ACC112 (cell line): ENCODE data around the gene KY.

Experiments
- H2AFZ ChIP-seq: fragments of 200-600 bp; sonication (generic); one replicate; pipeline ENCODE4 v1.6.0; 2017; ENCODE audit warnings: antibody characterized with exemption, low read length; ENCODE audit not compliant: unreplicated experiment
- H3K27ac ChIP-seq: fragments of 200-600 bp; sonication (generic); 2 replicates; pipeline ENCODE4 v1.5.1; 2014; ENCODE audit warnings: low read depth, mild to moderate bottlenecking, antibody characterized with exemption, low read length, moderate library complexity
- H3K27me3 ChIP-seq: fragments of 200-600 bp; sonication (generic); 2 replicates; pipeline ENCODE4 v1.6.1; 2014; ENCODE audit warnings: mild to moderate bottlenecking, antibody characterized with exemption, low read length, moderate library complexity, mixed read lengths; ENCODE audit not compliant: insufficient read depth
- H3K36me3 ChIP-seq: fragments of 200-600 bp; sonication (generic); 2 replicates; pipeline ENCODE4 v1.6.1; 2016; ENCODE audit warnings: mild to moderate bottlenecking, antibody characterized with exemption, low read length, moderate library complexity, mixed read lengths; ENCODE audit not compliant: insufficient read depth
- H3K4me1 ChIP-seq: fragments of 200-600 bp; sonication (generic); one replicate; pipeline ENCODE4 v1.6.1; 2016; ENCODE audit warnings: low read length, mixed read lengths; ENCODE audit not compliant: insufficient read depth, unreplicated experiment, control insufficient read depth
- H3K4me3 ChIP-seq: fragments of 200-600 bp; sonication (generic); 2 replicates; pipeline ENCODE4 v1.5.1; 2014; ENCODE audit warnings: mild to moderate bottlenecking, low read depth, low read length
- H3K79me2 ChIP-seq: fragments of 200-600 bp; sonication (generic); one replicate; pipeline ENCODE4 v1.6.0; 2016; ENCODE audit warnings: low read length; ENCODE audit not compliant: control insufficient read depth, unreplicated experiment, insufficient read depth

Gene KY

DNA sequence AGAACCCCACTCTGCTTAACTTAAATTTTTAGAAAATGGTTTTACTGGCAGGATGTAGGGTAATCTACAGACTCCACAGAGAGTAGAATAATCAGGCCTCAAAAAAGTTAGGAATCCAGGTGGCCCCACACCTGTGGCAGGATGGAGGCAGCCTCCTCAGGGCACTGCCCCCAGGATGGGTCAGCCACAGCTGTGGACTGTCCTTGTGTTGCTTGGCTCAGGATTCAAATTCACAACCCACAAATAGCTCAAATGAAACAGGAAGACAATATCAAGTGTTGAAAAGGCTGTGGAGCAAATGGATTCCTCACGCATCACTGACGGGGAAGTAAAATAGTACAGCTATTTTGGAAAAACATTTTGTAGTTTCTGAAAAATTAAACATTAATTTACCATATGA lies 36.8 kb upstream of the KY start:
- Histone ChIP-seq H3K36me3 (no peaks in the 10 kb centered on the region), H2AFZ (no peak overlapping the region), H3K4me3 (no peak overlapping the region), H3K79me2 (no peaks in the 10 kb centered on the region), H3K27ac (no peak overlapping the region), H3K4me1 (peaks cover 23% of the 10 kb centered on the region), H3K27me3 (no peaks in the 10 kb centered on the region)

GRCh38 chr3:134685929-134686802 lies 35.3 kb upstream of the KY start:
- no peaks in the 10 kb centered on the region for H3K79me2 ChIP-seq
- peak overlapping the region; percentile 53 for H3K27ac ChIP-seq
- no peaks in the 10 kb centered on the region for H3K36me3 ChIP-seq
- no peaks in the 10 kb centered on the region for H3K27me3 ChIP-seq
- peak overlapping the region; percentile 29; the same call in 1 of the 2 replicates for H3K4me3 ChIP-seq
- H2AFZ ChIP-seq = peak overlapping the region; percentile 8
- H3K4me1 ChIP-seq = peaks cover 26% of the 10 kb centered on the region

- H3K27me3 ChIP-seq = no peaks in the 10 kb centered on the region
- H3K36me3 ChIP-seq = no peaks in the 10 kb centered on the region
- no peaks in the 10 kb centered on the region for H3K79me2 ChIP-seq
- H2AFZ ChIP-seq = no peak overlapping the region
- H3K27ac ChIP-seq = no peak overlapping the region
- H3K4me3 ChIP-seq = no peak overlapping the region
- peaks cover 23% of the 10 kb centered on the region for H3K4me1 ChIP-seq
These were observed 31.5 kb upstream of the KY start for GRCh38 chr3:134682196-134682880.

GRCh38 chr3:134681522-134681900 lies 30.7 kb upstream of the KY start:
- Histone ChIP-seq H3K4me3 (no peak overlapping the region), H3K27ac (no peak overlapping the region), H3K79me2 (no peaks in the 10 kb centered on the region), H3K27me3 (no peaks in the 10 kb centered on the region), H3K4me1 (peaks cover 15% of the 10 kb centered on the region), H3K36me3 (no peaks in the 10 kb centered on the region), H2AFZ (no peak overlapping the region)

- Histone ChIP-seq H3K27me3 (no peaks in the 10 kb centered on the region), H3K4me3 (no peak overlapping the region), H3K79me2 (no peaks in the 10 kb centered on the region), H2AFZ (no peak overlapping the region), H3K36me3 (no peaks in the 10 kb centered on the region), H3K4me1 (peaks cover 10% of the 10 kb centered on the region), H3K27ac (no peak overlapping the region)
These were observed 30.1 kb upstream of the KY start for GRCh38 chr3:134680796-134681521.

DNA sequence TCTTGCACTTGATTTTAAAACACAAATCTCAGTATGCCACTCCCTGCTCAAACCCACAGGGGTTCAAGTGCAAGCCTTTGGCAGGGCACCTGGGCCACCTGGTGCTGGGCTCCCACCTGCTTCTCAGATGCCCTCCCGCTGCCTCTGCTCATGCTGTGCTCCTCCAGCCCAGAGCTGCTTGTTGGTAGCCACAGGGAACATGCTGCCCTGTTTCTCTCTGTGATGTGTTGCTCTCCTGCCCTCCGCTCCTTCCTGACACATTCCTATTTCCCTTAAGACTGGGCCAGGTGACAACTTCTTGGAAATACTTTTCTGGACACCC lies 27.1 kb upstream of the KY start:
- peaks cover 7% of the 10 kb centered on the region; the same call in 1 of the 2 replicates for H3K36me3 ChIP-seq
- no peak overlapping the region for H3K4me3 ChIP-seq
- H3K79me2 ChIP-seq = no peaks in the 10 kb centered on the region
- H3K27ac ChIP-seq = no peak overlapping the region
- no peak overlapping the region for H2AFZ ChIP-seq
- peaks cover 13% of the 10 kb centered on the region for H3K4me1 ChIP-seq
- H3K27me3 ChIP-seq = no peaks in the 10 kb centered on the region

DNA sequence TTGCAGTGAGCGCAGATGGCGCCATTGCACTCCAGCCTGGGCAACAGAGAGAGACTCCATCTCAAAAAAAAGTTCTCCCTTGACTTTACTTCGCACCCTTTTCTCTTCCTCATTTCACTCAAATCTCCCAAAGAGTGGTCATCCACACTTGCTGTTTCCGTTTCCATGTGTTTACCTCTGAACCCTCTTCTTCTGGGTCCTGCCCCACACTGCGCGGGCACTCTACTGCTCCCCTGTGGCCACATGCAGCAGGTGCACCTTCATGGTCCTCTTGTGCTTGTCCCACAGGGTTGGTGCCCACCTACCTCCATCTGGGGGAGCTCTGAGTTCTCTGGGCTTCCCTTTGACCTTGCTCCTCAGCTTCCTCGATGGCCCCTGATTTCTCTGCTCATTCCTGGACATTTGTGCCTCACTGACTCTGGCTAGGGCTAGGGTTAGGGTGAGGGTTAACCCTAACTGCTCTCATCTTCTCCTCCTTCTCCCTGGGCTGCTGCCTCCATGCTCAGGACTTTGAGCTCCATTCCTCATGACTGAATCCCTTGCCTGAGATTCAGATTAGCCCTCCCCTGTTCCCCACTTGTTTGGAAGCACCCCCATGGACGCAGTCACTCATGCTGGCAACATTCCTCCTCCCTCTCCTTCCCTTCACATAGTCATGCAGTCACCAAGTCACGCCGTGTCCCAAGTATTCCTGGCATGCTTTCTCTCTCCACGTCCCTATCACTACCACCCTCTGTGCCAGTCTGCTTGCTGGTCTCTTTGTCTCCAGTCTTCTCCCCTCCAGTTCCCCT lies 26.6 kb upstream of the KY start:
- Histone ChIP-seq H3K4me1 (peaks cover 13% of the 10 kb centered on the region), H3K27me3 (no peaks in the 10 kb centered on the region), H2AFZ (no peak overlapping the region), H3K27ac (no peak overlapping the region), H3K79me2 (no peaks in the 10 kb centered on the region), H3K4me3 (no peak overlapping the region), H3K36me3 (peaks cover 7% of the 10 kb centered on the region; the same call in 1 of the 2 replicates)

DNA sequence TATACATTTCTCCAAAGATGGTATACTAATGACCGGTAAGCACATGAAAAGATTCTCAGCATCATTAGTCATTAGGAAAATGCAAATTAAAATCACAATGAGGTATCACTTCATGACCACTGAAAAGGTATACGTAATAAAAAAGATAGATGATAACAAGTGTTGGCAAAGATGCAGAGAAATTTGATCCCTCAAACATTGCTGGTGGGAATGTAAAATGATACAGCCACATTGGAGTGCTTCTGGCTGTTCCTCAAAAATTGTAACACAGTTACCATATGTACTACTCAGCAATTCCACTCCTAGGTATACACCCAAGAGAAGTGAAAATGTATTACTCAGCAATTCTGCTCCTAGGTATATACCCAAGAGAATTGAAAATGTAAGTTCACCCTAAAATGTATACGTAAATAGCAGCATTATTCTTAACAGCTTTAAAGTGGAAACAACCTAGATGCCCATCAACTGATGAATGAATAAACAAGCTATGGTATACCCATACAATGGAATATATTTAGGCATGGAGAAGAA lies 25.0 kb upstream of the KY start:
- Histone ChIP-seq H3K79me2 (no peaks in the 10 kb centered on the region), H3K4me3 (no peak overlapping the region), H3K36me3 (peaks cover 7% of the 10 kb centered on the region; the same call in 1 of the 2 replicates), H3K4me1 (peaks cover 6% of the 10 kb centered on the region), H3K27me3 (no peaks in the 10 kb centered on the region), H3K27ac (peak overlapping the region; percentile 53), H2AFZ (no peak overlapping the region)

- Histone ChIP-seq H3K36me3 (peaks cover 7% of the 10 kb centered on the region; the same call in 1 of the 2 replicates), H2AFZ (no peak overlapping the region), H3K4me1 (peaks cover 6% of the 10 kb centered on the region), H3K27ac (no peak overlapping the region), H3K4me3 (no peak overlapping the region), H3K27me3 (no peaks in the 10 kb centered on the region), H3K79me2 (no peaks in the 10 kb centered on the region)
These were observed 21.7 kb upstream of the KY start for GRCh38 chr3:134672571-134672970.

DNA sequence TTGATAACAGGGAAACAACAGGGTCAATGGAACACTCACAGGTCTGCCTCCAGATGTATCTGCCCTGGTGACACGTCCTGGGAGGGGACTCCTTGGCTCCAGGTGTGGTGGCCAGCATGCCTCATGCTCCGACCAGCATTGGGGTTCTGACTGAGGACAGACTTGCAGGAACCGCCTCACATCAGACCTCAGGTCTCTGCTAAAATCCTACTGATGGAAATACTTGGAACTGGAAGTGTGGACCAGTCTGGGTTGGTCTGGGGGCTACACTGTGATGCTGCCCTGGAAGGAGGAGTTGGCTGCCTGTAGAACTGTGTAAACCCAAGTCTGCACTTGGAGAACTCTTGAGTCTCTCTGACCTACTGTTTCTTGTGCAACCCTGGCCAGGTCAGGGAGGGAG lies 17.1 kb upstream of the KY start:
- Histone ChIP-seq H3K79me2 (no peaks in the 10 kb centered on the region), H3K27ac (no peak overlapping the region), H2AFZ (no peak overlapping the region), H3K4me3 (no peak overlapping the region), H3K36me3 (no peaks in the 10 kb centered on the region), H3K4me1 (peaks cover 38% of the 10 kb centered on the region), H3K27me3 (no peaks in the 10 kb centered on the region)
